Dendritic cell treated with granulocyte-macrophage colony-stimulating factor and Interleukin-4, amounts not matched to agents 40 ng/mL and 50 ng/mL, for 4 days (primary cell): ENCODE measurements around the gene SMIM36.
"Not testable (repeated sequence)": the region's sequence is repeated elsewhere in the genome, so short reads cannot be mapped to it uniquely, and the experiment has no call there.

Source experiments
- H3K27ac Mint-ChIP-seq: one replicate; pipeline ENCODE4 v1.8.0; 2022; ENCODE audit warnings: mild to moderate bottlenecking, mixed read lengths
- H3K27me3 Mint-ChIP-seq: one replicate; pipeline ENCODE4 v1.8.0; 2022; ENCODE audit warnings: mild to moderate bottlenecking, mixed read lengths
- H3K36me3 Mint-ChIP-seq: one replicate; pipeline ENCODE4 v1.8.0; 2022; ENCODE audit warnings: low read depth, mixed read lengths
- H3K4me1 Mint-ChIP-seq: one replicate; pipeline ENCODE4 v1.8.0; 2022; ENCODE audit warnings: low read depth, mixed read lengths
- H3K4me3 Mint-ChIP-seq: one replicate; pipeline ENCODE4 v1.8.0; 2022; ENCODE audit warnings: mild to moderate bottlenecking, moderate library complexity, mixed read lengths
- H3K9me3 Mint-ChIP-seq: one replicate; pipeline ENCODE4 v1.8.0; 2022; ENCODE audit warnings: mixed read lengths
- intact Hi-C: fragments of 100-400 bp; cut with micrococcal nuclease; formaldehyde crosslinking; loops from one replicate; pipeline ENCODE4 v1.15.0; 2022

Gene SMIM36

GRCh38 chr17:55456307-55457240 is 54.7 kb downstream of the SMIM36 start:
- H3K9me3 Mint-ChIP-seq, result no peaks in the 10 kb centered on the region
- intact Hi-C loops, result no loop called here
- H3K36me3 Mint-ChIP-seq, result no peaks in the 10 kb centered on the region
- H3K27me3 Mint-ChIP-seq, result peaks cover 14% of the 10 kb centered on the region
- H3K4me3 Mint-ChIP-seq, result no peak overlapping the region
- peaks cover 29% of the 10 kb centered on the region for H3K4me1 Mint-ChIP-seq
- H3K27ac Mint-ChIP-seq, result no peak overlapping the region

DNA sequence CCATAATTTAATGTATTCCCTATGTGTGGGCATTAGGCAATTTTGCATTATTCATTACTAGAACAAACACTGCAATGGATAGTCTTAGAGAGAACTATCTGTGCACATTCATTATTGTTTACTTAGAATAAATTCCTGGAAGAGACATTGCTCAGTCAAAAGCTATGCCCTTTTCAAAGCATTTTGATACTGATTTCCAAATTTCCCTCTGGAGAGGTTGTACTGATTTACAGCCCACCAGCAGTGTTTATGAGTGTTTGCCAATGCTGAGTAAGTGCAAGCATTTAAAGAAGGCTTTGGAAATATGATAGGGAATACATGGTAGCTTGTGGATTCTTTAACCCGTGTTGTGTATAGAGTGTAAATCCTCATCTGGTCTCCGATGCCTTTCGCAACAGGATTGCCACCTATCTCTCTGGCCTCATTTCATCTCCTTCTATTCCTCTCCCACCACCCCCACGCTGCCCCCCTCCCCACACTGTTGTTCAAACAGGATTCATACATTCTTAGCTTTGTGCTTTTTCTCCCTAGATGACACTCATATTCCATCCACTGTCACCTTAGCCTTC is 56.3 kb downstream of the SMIM36 start:
- Mint-ChIP-seq H3K9me3 (no peaks in the 10 kb centered on the region), H3K36me3 (no peaks in the 10 kb centered on the region), H3K4me1 (peaks cover 35% of the 10 kb centered on the region), H3K4me3 (no peak overlapping the region), H3K27ac (no peak overlapping the region), H3K27me3 (peaks cover 11% of the 10 kb centered on the region)
- intact Hi-C loops, result no loop called here

GRCh38 chr17:55453839-55454557 is 57.3 kb downstream of the SMIM36 start:
- Mint-ChIP-seq H3K4me3 (no peak overlapping the region), H3K27ac (peak overlapping the region; percentile 66), H3K9me3 (no peaks in the 10 kb centered on the region), H3K27me3 (peaks cover 11% of the 10 kb centered on the region), H3K4me1 (peaks cover 35% of the 10 kb centered on the region), H3K36me3 (no peaks in the 10 kb centered on the region)
- intact Hi-C loops, result no loop called here

- intact Hi-C loops, result no loop called here
- Mint-ChIP-seq H3K4me3 (no peak overlapping the region), H3K27ac (peak overlapping the region; percentile 60), H3K4me1 (peaks cover 27% of the 10 kb centered on the region), H3K36me3 (no peaks in the 10 kb centered on the region), H3K9me3 (no peaks in the 10 kb centered on the region), H3K27me3 (peaks cover 6% of the 10 kb centered on the region)
Measured at GRCh38 chr17:55452139-55452790, 59.0 kb downstream of the SMIM36 start.

- Mint-ChIP-seq H3K27me3 (peaks cover 6% of the 10 kb centered on the region), H3K36me3 (no peaks in the 10 kb centered on the region), H3K4me1 (peaks cover 27% of the 10 kb centered on the region), H3K4me3 (no peak overlapping the region), H3K27ac (no peak overlapping the region), H3K9me3 (no peaks in the 10 kb centered on the region)
- intact Hi-C loops, result no loop called here
Measured at GRCh38 chr17:55451758-55452138, 59.5 kb downstream of the SMIM36 start.

GRCh38 chr17:55451203-55451641 is 60.0 kb downstream of the SMIM36 start:
- Mint-ChIP-seq H3K4me1 (peaks cover 27% of the 10 kb centered on the region), H3K9me3 (no peaks in the 10 kb centered on the region), H3K27ac (peak overlapping the region; percentile 25), H3K36me3 (no peaks in the 10 kb centered on the region), H3K4me3 (no peak overlapping the region), H3K27me3 (peaks cover 6% of the 10 kb centered on the region)
- intact Hi-C loops, result no loop called here

DNA sequence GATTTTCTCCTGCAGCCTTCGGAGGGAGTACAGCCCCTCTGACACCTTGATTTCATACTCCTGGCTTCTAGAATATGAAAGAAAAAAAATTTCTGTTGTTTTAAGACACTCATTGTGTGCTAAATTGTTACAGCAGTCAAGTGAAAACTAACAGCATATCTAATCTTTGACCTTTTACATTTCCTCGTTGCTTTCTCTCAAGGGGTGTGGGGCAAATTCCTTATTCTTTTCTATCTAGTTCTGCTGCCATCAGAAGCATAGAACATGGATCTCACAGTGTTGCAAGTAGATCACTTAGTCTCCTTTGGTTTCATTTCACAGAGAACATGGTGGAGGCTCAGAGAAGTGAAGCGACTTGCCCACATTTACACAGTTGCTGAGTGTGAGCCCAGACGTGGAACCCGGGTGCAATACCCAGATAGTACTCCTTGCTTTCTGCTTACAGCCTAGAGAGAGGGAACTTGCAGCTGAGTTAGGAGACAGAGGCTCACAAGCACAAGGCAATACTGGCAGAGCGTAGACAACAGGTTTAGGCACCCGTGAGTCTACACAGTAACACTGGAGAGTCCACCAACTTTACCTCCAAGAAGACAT is 60.9 kb downstream of the SMIM36 start:
- Mint-ChIP-seq H3K4me1 (peaks cover 27% of the 10 kb centered on the region), H3K9me3 (no peaks in the 10 kb centered on the region), H3K27ac (peak overlapping the region; percentile 25), H3K36me3 (no peaks in the 10 kb centered on the region), H3K27me3 (peaks cover 3% of the 10 kb centered on the region), H3K4me3 (no peak overlapping the region)
- intact Hi-C loops, result no loop called here

DNA sequence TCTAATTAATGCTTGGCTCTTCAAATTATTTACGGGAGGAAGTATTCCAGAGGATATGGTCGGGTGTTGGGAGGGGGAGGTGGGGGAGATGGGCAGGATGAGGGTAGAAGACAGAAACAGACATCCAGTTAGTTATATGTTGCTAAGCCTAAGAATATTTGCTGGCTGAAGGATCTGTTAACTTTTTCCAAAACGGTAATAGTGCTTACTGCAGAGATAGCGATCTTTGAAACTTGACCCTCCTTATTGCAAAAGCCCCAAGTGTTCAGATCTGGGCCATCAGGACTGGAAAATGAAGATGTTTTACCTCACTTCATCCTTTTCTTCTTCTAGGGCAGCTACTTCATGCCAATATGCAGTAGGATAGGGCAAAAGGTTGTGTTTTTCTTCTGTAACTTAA is 62.6 kb downstream of the SMIM36 start:
- Mint-ChIP-seq H3K27ac (no peak overlapping the region), H3K9me3 (no peaks in the 10 kb centered on the region), H3K36me3 (no peaks in the 10 kb centered on the region), H3K4me3 (no peak overlapping the region), H3K4me1 (peaks cover 35% of the 10 kb centered on the region), H3K27me3 (peaks cover 3% of the 10 kb centered on the region)
- intact Hi-C loops, result no loop called here

DNA sequence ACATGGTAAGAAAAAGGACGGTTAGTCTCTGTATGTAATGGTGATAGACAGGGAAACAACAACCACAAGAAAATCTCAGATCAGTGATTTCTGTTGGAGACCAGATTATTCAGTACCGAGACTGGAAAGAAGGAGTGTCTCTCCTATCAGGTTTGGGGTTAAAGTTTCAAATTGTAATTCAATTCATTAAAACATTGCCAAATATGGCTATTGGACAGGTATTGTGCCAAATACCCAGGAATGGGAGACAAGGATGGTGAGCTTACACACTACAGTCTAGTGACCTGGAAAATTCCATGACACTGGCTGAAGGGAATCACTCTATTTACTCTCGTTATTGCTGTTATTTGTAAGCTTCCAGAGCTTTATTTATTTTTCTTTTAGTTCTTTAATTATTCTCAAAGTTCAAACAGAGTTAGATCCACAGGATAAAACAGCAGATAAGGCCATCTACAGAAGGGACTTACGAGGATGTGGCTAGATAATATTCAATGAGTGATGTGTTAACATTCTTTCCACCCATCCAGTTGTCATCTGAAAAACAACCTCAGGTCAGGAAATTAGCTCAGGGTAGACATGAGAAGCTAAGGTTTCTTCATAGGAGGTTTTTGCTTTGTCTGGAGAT is 64.6 kb downstream of the SMIM36 start:
- H3K27me3 Mint-ChIP-seq, result peaks cover 5% of the 10 kb centered on the region
- no peak overlapping the region for H3K27ac Mint-ChIP-seq
- H3K9me3 Mint-ChIP-seq, result no peaks in the 10 kb centered on the region
- intact Hi-C loops, result no loop called here
- H3K4me3 Mint-ChIP-seq, result no peak overlapping the region
- peaks cover 19% of the 10 kb centered on the region for H3K4me1 Mint-ChIP-seq
- H3K36me3 Mint-ChIP-seq, result no peaks in the 10 kb centered on the region

DNA sequence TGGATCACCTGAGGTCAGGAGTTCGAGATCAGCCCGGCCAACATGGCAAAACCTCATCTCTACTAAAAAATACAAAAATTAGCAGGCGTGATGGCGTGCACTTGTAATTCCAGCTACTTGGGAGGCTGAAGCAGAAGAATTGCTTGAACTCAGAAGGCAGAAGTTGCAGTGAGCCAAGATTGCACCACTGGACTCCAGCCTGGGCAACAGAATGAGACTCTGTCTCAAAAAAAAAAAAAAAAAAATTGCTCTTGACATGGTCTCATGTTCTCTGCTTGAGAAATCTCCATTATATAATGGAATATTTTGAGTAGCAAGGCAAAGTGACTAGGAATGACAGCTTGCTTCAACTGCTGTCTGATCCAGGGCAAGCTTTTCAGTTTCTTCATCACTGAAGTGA is 65.2 kb downstream of the SMIM36 start:
- H3K4me1 Mint-ChIP-seq, result peaks cover 14% of the 10 kb centered on the region
- H3K9me3 Mint-ChIP-seq, H3K27ac Mint-ChIP-seq, H3K36me3 Mint-ChIP-seq, H3K27me3 Mint-ChIP-seq, intact Hi-C loops, H3K4me3 Mint-ChIP-seq: not testable (repeated sequence)

DNA sequence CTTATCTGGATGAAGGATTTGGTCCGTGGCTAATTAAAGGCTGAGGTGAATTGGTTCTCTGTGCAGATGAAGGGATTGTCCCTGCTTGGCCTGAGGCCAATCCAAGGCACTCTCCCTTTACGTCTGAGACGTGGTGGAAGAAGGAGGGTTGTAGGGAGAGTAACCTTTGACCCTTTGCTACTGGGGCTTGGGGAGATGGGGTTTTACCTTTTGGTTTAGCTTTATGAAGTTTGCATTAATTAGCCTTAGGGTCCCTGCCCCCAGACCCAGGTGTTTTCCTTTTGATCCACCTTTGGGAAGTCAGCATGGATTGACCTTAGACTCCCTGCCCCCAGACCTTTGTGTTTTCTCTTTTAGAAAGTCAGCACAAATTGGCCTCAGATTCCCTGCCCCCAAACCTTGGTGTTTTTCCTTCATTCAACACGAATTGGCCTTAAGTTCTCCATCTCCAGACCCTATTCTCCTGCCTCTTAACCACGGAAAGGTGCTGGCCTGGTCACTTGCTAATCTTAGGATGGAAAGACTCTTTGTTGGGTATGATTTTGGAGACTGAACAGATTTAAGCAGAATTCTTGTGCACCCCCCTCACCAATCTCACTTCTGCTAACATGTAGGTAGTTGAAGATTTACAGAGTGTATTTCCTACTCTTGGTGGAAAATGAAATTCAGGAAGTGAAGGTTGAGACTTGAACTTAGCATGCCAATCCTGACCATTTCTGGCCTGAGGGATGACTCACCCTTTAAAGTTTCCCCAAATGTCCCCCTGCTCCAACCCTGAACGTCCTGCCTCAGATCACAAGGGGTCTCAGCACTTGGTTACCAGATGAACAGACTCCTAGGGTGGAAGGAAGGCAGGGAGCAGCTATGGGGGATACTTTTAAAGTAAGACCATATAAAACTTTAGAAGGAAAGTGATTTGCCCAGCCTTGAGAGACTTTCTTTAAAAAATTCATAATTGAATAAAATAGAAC is 66.5 kb downstream of the SMIM36 start:
- peaks cover 2% of the 10 kb centered on the region for H3K27me3 Mint-ChIP-seq
- no peaks in the 10 kb centered on the region for H3K9me3 Mint-ChIP-seq
- intact Hi-C loops, result no loop called here
- H3K4me3 Mint-ChIP-seq, result no peak overlapping the region
- H3K4me1 Mint-ChIP-seq, result peaks cover 19% of the 10 kb centered on the region
- H3K27ac Mint-ChIP-seq, result peak overlapping the region; percentile 71
- no peaks in the 10 kb centered on the region for H3K36me3 Mint-ChIP-seq

GRCh38 chr17:55443904-55444303 is 67.3 kb downstream of the SMIM36 start:
- H3K9me3 Mint-ChIP-seq, result no peaks in the 10 kb centered on the region
- peaks cover 2% of the 10 kb centered on the region for H3K27me3 Mint-ChIP-seq
- no peaks in the 10 kb centered on the region for H3K36me3 Mint-ChIP-seq
- intact Hi-C loops, result no loop called here
- H3K4me3 Mint-ChIP-seq, result no peak overlapping the region
- H3K4me1 Mint-ChIP-seq, result peaks cover 19% of the 10 kb centered on the region
- H3K27ac Mint-ChIP-seq, result no peak overlapping the region
